ENCODE results near the gene NDUFS7. TPM values are rescaled to one million over a fixed set of nuclear protein-coding genes. Genes with fewer than 3 reads are reported as not detected.

The NDUFS7 gene
- total RNA-seq, 1 donor from 2014 or later, result 216 TPM

DNA sequence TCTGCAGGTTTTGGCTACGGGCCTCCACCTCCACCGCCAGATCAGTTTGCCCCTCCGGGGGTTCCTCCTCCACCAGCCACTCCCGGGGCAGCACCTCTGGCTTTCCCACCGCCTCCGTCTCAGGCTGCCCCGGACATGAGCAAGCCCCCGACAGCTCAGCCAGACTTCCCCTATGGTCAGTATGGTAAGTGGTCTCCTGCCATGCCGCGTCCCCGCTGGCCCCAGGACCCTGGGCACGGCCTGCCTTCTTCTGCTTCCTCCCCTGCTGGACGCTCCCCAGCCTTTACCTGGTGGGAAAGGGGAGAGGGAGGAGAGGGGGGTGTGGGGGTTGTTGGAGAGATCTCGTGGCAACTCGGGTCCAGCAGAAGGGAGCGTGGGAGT lies 48.8 kb downstream of the NDUFS7 start:
- intact Hi-C loops (cut with DNase I), result no loop called here
- peaks cover 58 to 82% of the 10 kb centered on the region in 2 donors for H3K36me3 ChIP-seq
- TF ChIP-seq, protein P1, sequence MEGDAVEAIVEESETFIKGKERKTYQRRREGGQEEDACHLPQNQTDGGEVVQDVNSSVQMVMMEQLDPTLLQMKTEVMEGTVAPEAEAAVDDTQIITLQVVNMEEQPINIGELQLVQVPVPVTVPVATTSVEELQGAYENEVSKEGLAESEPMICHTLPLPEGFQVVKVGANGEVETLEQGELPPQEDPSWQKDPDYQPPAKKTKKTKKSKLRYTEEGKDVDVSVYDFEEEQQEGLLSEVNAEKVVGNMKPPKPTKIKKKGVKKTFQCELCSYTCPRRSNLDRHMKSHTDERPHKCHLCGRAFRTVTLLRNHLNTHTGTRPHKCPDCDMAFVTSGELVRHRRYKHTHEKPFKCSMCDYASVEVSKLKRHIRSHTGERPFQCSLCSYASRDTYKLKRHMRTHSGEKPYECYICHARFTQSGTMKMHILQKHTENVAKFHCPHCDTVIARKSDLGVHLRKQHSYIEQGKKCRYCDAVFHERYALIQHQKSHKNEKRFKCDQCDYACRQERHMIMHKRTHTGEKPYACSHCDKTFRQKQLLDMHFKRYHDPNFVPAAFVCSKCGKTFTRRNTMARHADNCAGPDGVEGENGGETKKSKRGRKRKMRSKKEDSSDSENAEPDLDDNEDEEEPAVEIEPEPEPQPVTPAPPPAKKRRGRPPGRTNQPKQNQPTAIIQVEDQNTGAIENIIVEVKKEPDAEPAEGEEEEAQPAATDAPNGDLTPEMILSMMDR (IDR thresholded peaks at IDR 0.05), result no peak

DNA sequence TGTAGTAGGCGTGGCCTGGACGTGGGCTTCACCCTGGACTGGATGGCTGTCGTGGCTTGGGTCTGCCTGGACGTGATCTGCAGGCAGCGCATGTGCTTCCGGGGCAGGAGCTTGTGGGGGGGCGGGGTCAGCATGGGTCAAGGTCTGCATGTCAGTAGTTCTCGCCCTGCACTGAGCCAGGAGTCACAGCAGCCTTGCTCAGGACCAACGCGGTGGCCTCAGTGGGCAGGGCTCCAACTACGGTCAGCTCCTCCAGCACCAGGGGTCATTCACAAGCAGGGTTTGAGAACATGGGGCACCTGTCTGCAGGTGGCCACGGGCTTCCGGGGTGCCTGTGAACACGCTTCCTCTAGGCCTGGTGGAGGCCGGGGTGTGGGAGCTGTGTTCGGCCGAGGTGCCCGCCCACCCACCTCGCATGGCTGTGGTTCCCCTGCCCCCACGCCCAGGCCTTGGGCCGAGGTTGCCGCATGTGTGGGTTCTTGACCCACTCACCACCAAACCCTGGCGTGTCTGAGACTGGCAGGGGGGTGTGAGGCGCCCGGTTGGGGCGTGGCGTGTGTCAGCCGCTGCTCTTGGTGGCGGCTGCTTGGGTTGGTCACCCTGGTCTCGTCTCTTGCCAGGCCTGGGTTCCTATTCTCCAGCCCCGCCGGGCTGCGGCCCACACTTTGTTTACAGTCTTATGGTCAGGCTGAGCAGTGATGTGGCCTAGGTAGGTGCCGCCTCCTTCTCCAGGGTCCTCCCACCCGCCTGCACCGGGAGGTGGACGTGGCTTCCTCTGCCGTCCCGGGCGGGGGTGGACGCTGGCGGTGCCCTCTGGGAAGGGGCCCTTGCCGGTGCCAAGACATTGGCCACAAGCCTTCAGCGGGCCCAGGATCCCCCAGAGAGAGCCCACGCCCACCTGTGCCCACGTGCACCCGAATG lies 49.7 kb downstream of the NDUFS7 start:
- DNase-seq (ENCODE audit: low spot score in 2 of 2), result no peak
- intact Hi-C loops (cut with DNase I), result no loop called here
- Histone ChIP-seq H3K4me3 (no peak overlapping the region), H3K36me3 (peaks cover 58 to 73% of the 10 kb centered on the region in 2 donors), H3K27me3 (no peaks in the 10 kb centered on the region), H3K27ac (no peak overlapping the region), H3K4me1 (no peaks in the 10 kb centered on the region), H3K9me3 (no peaks in the 10 kb centered on the region)
- TF ChIP-seq, protein P1 (IDR thresholded peaks at IDR 0.05), result no peak

More for the DNA sequence above, 48.8 kb downstream of the NDUFS7 start:
- no peak for DNase-seq (ENCODE audit: low spot score in 2 of 2)
- H3K27me3 ChIP-seq, result no peaks in the 10 kb centered on the region
- H3K4me3 ChIP-seq, result no peak overlapping the region
- H3K9me3 ChIP-seq, result no peaks in the 10 kb centered on the region
- H3K4me1 ChIP-seq, result no peaks in the 10 kb centered on the region
- no peak overlapping the region for H3K27ac ChIP-seq

DNA sequence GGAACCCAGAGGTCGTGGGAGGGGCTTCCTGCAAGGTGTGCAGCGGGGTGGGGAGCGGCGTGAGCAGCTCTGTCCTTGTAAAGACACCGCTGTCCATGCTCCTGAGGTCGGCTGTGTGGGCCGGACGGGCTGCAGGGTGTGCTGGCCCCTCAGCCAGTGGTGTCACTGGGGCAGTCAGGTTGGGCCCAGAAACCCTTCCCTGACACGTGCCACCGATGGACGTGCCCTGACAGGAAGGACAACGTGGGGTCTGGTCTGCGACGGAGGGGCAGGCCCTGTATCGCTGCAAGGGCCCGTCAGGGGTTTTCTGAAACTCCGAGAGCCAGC lies 50.3 kb downstream of the NDUFS7 start:
- TF ChIP-seq, protein P1 (IDR thresholded peaks at IDR 0.05), result no peak
- intact Hi-C loops (cut with DNase I), result no loop called here
- Histone ChIP-seq H3K36me3 (peaks cover 55 to 67% of the 10 kb centered on the region in 2 donors), H3K9me3 (no peaks in the 10 kb centered on the region), H3K4me3 (no peak overlapping the region), H3K27ac (no peak overlapping the region), H3K27me3 (no peaks in the 10 kb centered on the region), H3K4me1 (peaks cover 1 to 2% of the 10 kb centered on the region in 2 donors)
- DNase-seq (ENCODE audit: low spot score in 2 of 2), result no peak

DNA sequence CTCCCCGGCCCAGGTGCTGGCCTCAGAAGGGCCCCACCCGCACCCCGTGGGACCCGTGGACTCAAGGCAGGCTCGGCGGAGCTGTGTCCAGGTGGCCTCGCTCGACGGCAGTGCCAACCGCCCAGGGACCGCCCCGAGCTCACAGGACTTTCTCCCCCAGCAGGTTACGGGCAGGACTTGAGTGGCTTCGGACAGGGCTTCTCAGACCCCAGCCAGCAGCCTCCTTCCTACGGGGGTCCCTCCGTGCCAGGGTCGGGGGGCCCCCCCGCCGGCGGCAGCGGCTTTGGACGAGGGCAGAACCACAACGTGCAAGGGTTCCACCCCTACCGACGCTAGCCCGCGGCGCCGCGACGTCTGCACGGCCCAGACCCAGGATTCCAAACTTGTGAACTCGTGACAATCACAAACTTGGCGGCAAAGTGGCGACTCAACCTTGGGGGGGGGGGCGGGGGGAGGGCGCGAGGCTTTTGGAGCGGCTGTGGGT lies 50.9 kb downstream of the NDUFS7 start:
- Histone ChIP-seq H3K4me1 (peaks cover 8% of the 10 kb centered on the region in 2 donors), H3K4me3 (no peak overlapping the region), H3K27me3 (no peaks in the 10 kb centered on the region), H3K9me3 (no peaks in the 10 kb centered on the region), H3K36me3 (peaks cover 53 to 66% of the 10 kb centered on the region in 2 donors), H3K27ac (no peak overlapping the region)
- TF ChIP-seq, protein P1 (IDR thresholded peaks at IDR 0.05), result no peak
- intact Hi-C loops (cut with DNase I), result loop anchor here (5.0 kb wide), 1 partner anchor 78 kb away; the partner anchor contains the start of gene ADAMTSL5
- DNase-seq (ENCODE audit: low spot score in 2 of 2), result no peak

DNA sequence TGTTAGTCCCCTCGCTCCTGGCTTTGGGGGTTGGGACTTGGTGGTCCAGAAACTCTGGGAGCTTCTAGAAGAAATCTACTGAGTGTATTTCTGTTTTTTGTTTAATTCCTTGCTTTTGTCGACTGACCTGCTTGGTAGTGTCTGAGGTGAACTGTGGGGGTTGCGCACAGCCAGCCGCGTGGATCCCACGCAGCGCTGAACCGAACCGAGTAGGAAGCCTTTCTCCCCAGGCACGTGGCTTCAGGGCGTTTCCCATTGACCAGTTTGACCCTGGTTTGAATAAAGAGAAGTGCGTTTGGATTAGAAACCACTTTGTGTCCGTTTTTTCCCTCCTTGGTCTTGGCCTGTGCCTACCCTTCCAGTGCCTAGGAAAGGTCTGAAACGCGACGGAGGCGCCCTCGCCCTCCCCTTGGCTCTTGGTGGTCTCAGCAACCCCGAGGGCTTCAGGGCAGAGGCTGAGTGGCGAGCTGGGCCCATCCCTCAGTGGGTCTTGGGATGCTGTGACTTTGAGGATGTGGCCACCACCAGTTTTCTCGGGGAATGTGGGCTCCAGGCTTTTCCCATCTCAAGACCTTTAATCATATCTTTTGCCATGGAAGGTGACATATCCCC lies 51.8 kb downstream of the NDUFS7 start:
- no peaks in the 10 kb centered on the region for H3K27me3 ChIP-seq
- H3K36me3 ChIP-seq, result peaks cover 54 to 66% of the 10 kb centered on the region in 2 donors
- no peak overlapping the region for H3K27ac ChIP-seq
- peaks cover 8 to 13% of the 10 kb centered on the region in 2 donors for H3K4me1 ChIP-seq
- intact Hi-C loops (cut with DNase I), result loop anchor here (5.0 kb wide), 1 partner anchor 77 kb away; the partner anchor contains the start of gene ADAMTSL5
- H3K9me3 ChIP-seq, result no peaks in the 10 kb centered on the region
- DNase-seq (ENCODE audit: low spot score in 2 of 2), result no peak
- TF ChIP-seq, protein P1 (IDR thresholded peaks at IDR 0.05), result no peak
- no peak overlapping the region for H3K4me3 ChIP-seq
